Upper lobe of left lung (tissue), 4 donors: ENCODE data around the gene SEPTIN8.

Experiments
- POLR2A ChIP-seq, 4 donors: fragments of 450-650 bp; IDR thresholded peaks; one replicate each; pipeline ENCODE4 v1.5.1; 2016 to 2017; ENCODE audit warnings: antibody characterized with exemption in 4 of 4, mild to moderate bottlenecking in 2 of 4
- POLR2AphosphoS5 ChIP-seq, 2 donors: sonication (generic); formaldehyde crosslinking; IDR thresholded peaks; one replicate each; pipeline ENCODE4 v1.5.1; 2017; ENCODE audit warnings: antibody characterized with exemption in 2 of 2
- TF ChIP-seq, protein P1 (sequence below), 6 experiments: fragments of 450-650 bp in 4 of 6; fragments of 200-600 bp in 2 of 6; sonication (generic) in 2 of 6; IDR thresholded peaks; one replicate each; pipeline ENCODE4 v1.5.1; 2016 to 2019; ENCODE audit warnings: antibody characterized with exemption in 6 of 6

- TF ChIP-seq, protein P1, sequence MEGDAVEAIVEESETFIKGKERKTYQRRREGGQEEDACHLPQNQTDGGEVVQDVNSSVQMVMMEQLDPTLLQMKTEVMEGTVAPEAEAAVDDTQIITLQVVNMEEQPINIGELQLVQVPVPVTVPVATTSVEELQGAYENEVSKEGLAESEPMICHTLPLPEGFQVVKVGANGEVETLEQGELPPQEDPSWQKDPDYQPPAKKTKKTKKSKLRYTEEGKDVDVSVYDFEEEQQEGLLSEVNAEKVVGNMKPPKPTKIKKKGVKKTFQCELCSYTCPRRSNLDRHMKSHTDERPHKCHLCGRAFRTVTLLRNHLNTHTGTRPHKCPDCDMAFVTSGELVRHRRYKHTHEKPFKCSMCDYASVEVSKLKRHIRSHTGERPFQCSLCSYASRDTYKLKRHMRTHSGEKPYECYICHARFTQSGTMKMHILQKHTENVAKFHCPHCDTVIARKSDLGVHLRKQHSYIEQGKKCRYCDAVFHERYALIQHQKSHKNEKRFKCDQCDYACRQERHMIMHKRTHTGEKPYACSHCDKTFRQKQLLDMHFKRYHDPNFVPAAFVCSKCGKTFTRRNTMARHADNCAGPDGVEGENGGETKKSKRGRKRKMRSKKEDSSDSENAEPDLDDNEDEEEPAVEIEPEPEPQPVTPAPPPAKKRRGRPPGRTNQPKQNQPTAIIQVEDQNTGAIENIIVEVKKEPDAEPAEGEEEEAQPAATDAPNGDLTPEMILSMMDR (IDR thresholded peaks at IDR 0.05), result no peak
- TF ChIP-seq POLR2A (IDR thresholded peaks at IDR 0.05) (no peak), POLR2AphosphoS5 (IDR thresholded peaks at IDR 0.05) (no peak)
Measured at GRCh38 chr5:132746592-132746953, 30.5 kb downstream of the SEPTIN8 start.
